ENCODE results near the gene ALKBH3. TPM values are rescaled to one million over a fixed set of nuclear protein-coding genes. Genes with fewer than 3 reads are reported as not detected.

ALKBH3 gene
- total and polyA plus RNA-seq, 2 of the 13 experiments (the other 11 are each of a cell fraction or from before 2014, with no cell fraction given) = 17.8 to 36.1 TPM

DNA sequence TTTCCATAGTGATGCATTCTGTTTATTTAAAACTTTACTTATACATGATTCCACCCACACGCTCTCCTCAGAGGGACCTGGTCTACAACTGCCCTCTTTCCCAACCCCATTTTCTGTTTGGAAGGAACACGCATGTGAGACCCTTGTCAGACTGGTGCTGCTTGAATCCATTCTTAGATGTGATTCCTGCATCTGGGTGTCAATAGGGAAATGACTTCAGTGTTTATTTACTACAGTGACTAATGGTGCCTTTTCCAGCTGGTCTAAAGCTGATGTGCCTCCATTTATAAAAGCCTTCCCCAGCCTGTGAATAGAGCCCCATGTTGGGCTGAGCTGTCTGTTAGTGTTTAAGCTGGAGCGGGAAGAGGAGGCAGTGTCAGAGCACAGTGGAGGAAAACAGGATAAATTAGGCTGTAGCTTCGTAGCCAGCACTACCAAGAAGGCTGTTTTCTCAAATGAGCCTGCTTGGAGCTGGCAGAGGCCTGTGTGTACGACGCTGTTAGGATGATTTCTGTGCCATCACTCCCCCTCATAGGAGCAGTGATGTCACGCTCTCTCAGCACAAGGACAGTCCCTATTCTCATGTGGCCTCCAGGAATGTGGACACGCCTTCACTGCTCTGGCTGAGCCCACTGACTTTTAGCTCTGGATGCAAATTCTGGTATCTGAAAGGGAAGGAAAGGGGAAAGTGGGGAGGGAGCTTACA is 42.9 kb downstream of the ALKBH3 start (continued):
- TF ChIP-seq, protein P1, sequence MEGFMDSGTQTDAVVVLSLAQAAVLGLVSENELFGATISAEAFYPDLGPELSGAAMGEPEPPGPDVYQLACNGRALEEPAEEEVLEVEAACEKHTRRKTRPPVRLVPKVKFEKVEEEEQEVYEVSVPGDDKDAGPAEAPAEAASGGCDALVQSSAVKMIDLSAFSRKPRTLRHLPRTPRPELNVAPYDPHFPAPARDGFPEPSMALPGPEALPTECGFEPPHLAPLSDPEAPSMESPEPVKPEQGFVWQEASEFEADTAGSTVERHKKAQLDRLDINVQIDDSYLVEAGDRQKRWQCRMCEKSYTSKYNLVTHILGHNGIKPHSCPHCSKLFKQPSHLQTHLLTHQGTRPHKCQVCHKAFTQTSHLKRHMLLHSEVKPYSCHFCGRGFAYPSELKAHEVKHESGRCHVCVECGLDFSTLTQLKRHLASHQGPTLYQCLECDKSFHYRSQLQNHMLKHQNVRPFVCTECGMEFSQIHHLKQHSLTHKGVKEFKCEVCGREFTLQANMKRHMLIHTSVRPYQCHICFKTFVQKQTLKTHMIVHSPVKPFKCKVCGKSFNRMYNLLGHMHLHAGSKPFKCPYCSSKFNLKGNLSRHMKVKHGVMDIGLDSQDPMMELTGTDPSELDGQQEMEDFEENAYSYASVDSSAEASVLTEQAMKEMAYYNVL (CRISPR knock-in tag; IDR thresholded peaks at IDR 0.05; ENCODE audit: borderline replicate concordance) = no peak
- TF ChIP-seq DMAP1 (CRISPR knock-in tag; IDR thresholded peaks at IDR 0.05) = no peak

DNA sequence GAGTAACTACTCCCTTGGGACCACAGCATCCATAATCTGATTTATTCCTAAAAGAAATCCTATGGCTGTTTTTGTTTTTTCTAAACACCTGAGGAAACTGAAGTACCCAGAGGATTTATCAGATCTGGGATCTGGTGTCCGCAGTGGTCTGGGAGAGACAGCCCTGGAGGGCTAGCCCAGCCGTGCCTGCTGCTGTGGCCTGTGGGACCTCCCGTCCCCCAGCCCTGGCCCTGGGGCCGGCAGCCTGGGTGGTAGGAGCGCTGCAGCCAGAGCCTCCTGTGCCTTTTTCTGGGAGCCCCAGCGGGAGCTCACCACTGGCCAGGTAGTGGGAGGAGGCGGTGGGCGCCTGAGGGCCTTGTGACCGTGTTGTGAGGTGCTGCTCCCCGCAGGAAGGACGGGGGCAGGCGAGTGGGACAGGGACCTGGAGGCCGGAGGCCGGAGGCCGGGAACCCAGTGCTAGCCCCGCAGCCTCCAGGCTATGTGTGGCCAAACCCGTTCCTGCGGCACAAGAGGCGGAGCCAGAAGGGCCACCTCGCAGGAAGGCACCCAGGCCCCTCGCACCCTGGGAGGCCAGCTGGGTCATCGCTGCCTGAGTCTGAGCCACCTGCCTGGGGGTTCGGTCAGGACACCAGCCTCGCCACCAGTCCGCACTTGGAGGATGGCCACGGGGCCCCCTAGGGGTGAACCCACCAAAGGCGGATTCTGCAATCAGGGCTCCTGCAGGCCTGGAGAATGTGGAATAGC is 43.7 kb downstream of the ALKBH3 start:
- POLR2A ChIA-PET = no interaction called here
- no peaks in the 10 kb centered on the region for H3K27me3 ChIP-seq (ENCODE audit: control insufficient read depth in 1 of 2, insufficient read depth in 2 of 2, low read length in 2 of 2)
- TF ChIP-seq PCBP2 (optimal IDR thresholded peaks at IDR 0.05; ENCODE audit: low read depth, low read length, poor library complexity, severe bottlenecking) (no peak), CENPT (CRISPR knock-in tag; IDR thresholded peaks at IDR 0.05; ENCODE audit: low read depth) (no peak), ATAD3A (CRISPR knock-in tag; IDR thresholded peaks at IDR 0.05) (no peak), SRSF9 (IDR thresholded peaks at IDR 0.05; ENCODE audit: borderline replicate concordance, insufficient read depth, low read depth, low read length, poor library complexity, severe bottlenecking) (no peak), ONECUT2 (CRISPR knock-in tag; IDR thresholded peaks at IDR 0.05) (no peak), AGO2 (optimal IDR thresholded peaks at IDR 0.05; ENCODE audit: low read depth, low read length) (peak; percentile 78)
- peaks cover 17% of the 10 kb centered on the region for H3K4me1 ChIP-seq (ENCODE audit: insufficient read depth, low read length)
- in situ Hi-C loops (cut with HindIII; ENCODE audit: extremely low pct_ligation_motif_present, low pct_unique_long_range_greater_than_20kb) (no loop called here), intact Hi-C loops (cut with micrococcal nuclease; ENCODE audit: unreplicated experiment) (no loop called here)
- no TSS peak for BruUV-seq (replicated peaks)
- FAIRE-seq (no peak), DNase-seq (ENCODE audit: low spot score) (no peak), ATAC-seq (no peak)
- H3K4me2 ChIP-seq (ENCODE audit: low read depth, low read length) = no peak overlapping the region
- no peak overlapping the region for H3K27ac ChIP-seq (ENCODE audit: extremely low read length, insufficient read depth, low read length)
- no peaks in the 10 kb centered on the region for H4K20me1 ChIP-seq (ENCODE audit: insufficient read depth, low read length)
- no peak overlapping the region for H3K4me3 ChIP-seq (replicated peaks in 1 of 3; ENCODE audit: insufficient read depth in 1 of 3, low read depth in 2 of 3, low read length in 3 of 3)
- 95% methylated on average over 19 of the region's 27 CpGs for WGBS (ENCODE audit: low lambda C conversion rate)
- CTCF ChIA-PET (ENCODE audit: low intra/inter-chr PET ratio, low total read pairs) = no interaction called here
- H3K36me3 ChIP-seq (replicated peaks in 1 of 2; ENCODE audit: control insufficient read depth in 1 of 2, insufficient read depth in 2 of 2, low read length in 2 of 2) = peaks cover 4 to 6% of the 10 kb centered on the region in 2 experiments; a peak in 2 of 5 replicates
- no peaks in the 10 kb centered on the region for H3K9me3 ChIP-seq (ENCODE audit: low read length)
- no peaks in the 10 kb centered on the region for H3K79me2 ChIP-seq (ENCODE audit: insufficient read depth, low read length)
- H2AFZ ChIP-seq (ENCODE audit: low read length) = no peak overlapping the region
- H3K9ac ChIP-seq (ENCODE audit: insufficient read depth, low read depth, low read length) = no peak overlapping the region
